Epithelial cell of alveolus of lung (primary cell): ENCODE measurements around the gene SLFNL1. TPM values are rescaled to one million over a fixed set of nuclear protein-coding genes. Genes with fewer than 3 reads are reported as not detected.

Experiments used
- total RNA-seq: library from RNA; depleted of rRNA; stranded (reverse); fragments of >200 nt; gene quantifications from 2 replicates; pipeline ENCODE4 v1.2.1, GENCODE V29; 2015

The SLFNL1 gene
- 0.39 and 1.4 TPM in 2 replicates for total RNA-seq

GRCh38 chr1:41021526-41022308, at the start of gene SLFNL1:
Gene SLFNL1, minus strand, starts transcription at chr1:41021725. Its CDS starts 1,065 bp downstream, at chr1:41020660.

GRCh38 chr1:40979241-40980067, 42.1 kb downstream of the SLFNL1 start, which contains the start of gene CTPS1:
Gene CTPS1, plus strand, starts transcription at chr1:40979696. Its CDS starts 3,595 bp downstream, at chr1:40983291.

Other genes with a start within 250 kb of the SLFNL1 start
- 0.08 TPM in 1 of 2 replicates, not detected in the other for gene KCNQ4, start 237.9 kb downstream of the SLFNL1 start, total RNA-seq
- 8.1 and 8.4 TPM in 2 replicates for gene CITED4, start 159.4 kb downstream of the SLFNL1 start, total RNA-seq
- gene CTPS1, start 42.0 kb downstream of the SLFNL1 start, total RNA-seq = 9.7 and 29.6 TPM in 2 replicates
- 21.9 and 23.1 TPM in 2 replicates for gene SCMH1, start 220.6 kb upstream of the SLFNL1 start, total RNA-seq